NB4 (cell line): ENCODE measurements around the gene CLECL1.
"Not testable (repeated sequence)": the region's sequence is repeated elsewhere in the genome, so short reads cannot be mapped to it uniquely, and the experiment has no call there.

Experiments used
- DNase-seq: peaks from one replicate; pipeline ENCODE4 v3.0.0; 2010; ENCODE audit warnings: low read depth
- H3K4me3 ChIP-seq: one replicate; pipeline ENCODE4 v1.5.1; 2011; ENCODE audit warnings: mild to moderate bottlenecking, low read depth, low read length, moderate library complexity
- MAX ChIP-seq: IDR thresholded peaks from 2 replicates; pipeline ENCODE4 v1.6.1; 2011; ENCODE audit warnings: low read depth, low read length
- MYC ChIP-seq: IDR thresholded peaks from 2 replicates; pipeline ENCODE4 v1.6.1; 2011; ENCODE audit warnings: low read depth, low read length
- POLR2A ChIP-seq: IDR thresholded peaks from 2 replicates; pipeline ENCODE4 v1.6.1; 2011; ENCODE audit warnings: mild to moderate bottlenecking; ENCODE audit not compliant: insufficient read length; ENCODE audit errors: extremely low read depth
- TF ChIP-seq, protein P1 (sequence below): IDR thresholded peaks from one replicate; pipeline ENCODE4 v1.5.1; 2012; ENCODE audit warnings: low read depth, low read length

CLECL1 gene

DNA sequence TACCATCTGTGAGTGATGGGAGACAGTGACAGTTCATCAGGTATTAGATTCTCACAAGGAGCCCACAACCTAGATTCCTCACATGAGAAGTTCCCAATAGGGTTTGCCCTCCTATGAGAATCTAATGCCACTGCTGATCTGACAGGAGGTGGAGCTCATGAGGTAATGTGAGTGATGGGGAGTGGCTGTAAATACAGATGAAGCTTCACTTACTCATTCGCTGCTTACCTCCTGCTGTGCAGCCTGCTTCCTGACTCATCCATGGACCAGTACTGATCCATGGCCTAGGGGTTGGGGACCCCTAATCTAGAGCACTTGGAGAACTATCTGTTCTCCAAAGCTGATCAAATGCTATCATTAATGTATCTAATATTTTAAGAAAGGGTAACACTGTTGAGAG lies 45.7 kb downstream of the CLECL1 start:
- DNase-seq = no peak
- H3K4me3 ChIP-seq = no peak overlapping the region
- TF ChIP-seq, protein P1, sequence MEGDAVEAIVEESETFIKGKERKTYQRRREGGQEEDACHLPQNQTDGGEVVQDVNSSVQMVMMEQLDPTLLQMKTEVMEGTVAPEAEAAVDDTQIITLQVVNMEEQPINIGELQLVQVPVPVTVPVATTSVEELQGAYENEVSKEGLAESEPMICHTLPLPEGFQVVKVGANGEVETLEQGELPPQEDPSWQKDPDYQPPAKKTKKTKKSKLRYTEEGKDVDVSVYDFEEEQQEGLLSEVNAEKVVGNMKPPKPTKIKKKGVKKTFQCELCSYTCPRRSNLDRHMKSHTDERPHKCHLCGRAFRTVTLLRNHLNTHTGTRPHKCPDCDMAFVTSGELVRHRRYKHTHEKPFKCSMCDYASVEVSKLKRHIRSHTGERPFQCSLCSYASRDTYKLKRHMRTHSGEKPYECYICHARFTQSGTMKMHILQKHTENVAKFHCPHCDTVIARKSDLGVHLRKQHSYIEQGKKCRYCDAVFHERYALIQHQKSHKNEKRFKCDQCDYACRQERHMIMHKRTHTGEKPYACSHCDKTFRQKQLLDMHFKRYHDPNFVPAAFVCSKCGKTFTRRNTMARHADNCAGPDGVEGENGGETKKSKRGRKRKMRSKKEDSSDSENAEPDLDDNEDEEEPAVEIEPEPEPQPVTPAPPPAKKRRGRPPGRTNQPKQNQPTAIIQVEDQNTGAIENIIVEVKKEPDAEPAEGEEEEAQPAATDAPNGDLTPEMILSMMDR = no peak
- no peak for TF ChIP-seq POLR2A
- TF ChIP-seq MAX = no peak
- no peak for TF ChIP-seq MYC

- TF ChIP-seq POLR2A = no peak
- DNase-seq = no peak
- no peak overlapping the region for H3K4me3 ChIP-seq
Observed at GRCh38 chr12:9685915-9686314, 47.0 kb downstream of the CLECL1 start.

- not testable (repeated sequence) for H3K4me3 ChIP-seq, DNase-seq
Observed at GRCh38 chr12:9685366-9685765, 47.5 kb downstream of the CLECL1 start.

- H3K4me3 ChIP-seq = not testable (repeated sequence)
Observed at GRCh38 chr12:9682949-9683348, 49.9 kb downstream of the CLECL1 start.

DNA sequence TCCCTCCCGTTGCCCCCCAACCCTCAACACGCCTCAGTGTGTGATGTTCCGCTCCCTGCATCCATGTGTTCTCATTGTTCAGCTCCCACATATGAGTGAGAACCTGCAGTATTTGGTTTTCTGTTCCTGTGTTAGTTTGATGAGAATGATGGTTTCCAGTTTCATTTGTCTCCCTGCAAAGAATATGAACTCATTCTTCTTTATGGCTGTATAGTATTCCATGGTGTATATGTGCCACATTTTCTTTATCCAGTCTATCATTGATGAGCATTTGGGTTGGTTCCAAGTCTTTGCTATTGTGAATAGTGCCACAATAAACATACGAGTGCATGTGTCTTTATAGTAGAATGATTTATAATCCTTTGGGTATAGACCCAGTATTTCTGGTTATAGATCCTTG lies 50.4 kb downstream of the CLECL1 start:
- DNase-seq, H3K4me3 ChIP-seq: not testable (repeated sequence)

More at GRCh38 chr12:9682949-9683348, 49.9 kb downstream of the CLECL1 start:
- DNase-seq = not testable (repeated sequence)

GRCh38 chr12:9674226-9674590 lies 58.7 kb downstream of the CLECL1 start:
- no peak for TF ChIP-seq MAX
- TF ChIP-seq, protein P1 = no peak
- no peak overlapping the region for H3K4me3 ChIP-seq
- no peak for DNase-seq

DNA sequence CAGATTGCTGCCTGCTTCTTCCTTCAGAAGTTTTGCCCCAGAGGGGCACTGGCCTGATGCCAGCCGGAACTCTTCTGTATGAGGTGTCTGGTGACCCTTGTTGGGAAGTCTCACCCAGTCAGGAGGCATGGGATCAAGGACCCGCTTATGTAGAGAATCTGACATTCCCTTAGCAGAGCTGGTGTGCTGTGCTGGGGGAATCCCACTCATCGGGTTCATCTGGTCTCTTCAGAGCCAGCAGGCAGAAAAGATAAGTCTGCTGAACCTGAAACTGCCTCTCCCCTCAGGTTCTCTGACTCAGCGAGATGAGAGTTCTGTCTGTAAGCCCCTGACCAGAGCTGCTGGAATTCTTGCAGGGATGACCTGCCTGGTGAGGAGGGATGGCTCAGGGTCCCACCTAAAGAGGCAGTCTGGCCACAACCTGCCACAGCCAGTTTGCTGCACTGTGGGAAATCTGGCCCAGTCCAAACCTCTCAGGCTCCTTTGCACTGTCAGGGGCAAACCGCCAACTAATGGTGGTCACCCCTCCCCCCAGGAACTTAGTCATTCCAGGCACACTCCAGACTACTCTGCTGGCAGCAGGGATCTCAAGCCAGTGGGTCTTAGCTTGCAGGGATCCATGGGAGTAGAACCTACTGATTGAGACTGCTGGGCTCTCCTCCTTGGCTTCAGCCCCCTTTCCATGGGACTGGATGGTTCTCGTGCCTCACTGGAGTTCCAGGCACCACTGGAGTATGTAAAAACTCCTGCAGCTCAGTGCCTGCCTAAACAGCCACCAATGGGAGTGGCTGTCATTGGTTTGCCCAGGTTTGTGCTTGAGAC lies 59.3 kb downstream of the CLECL1 start:
- DNase-seq = peak; percentile 62
- TF ChIP-seq MAX (no peak), MYC (no peak), POLR2A (no peak)
- TF ChIP-seq, protein P1 = no peak
- H3K4me3 ChIP-seq = no peak overlapping the region
